Sigmoid colon (tissue), 7 donors: ENCODE measurements around the gene PDE11A. TPM values are rescaled to one million over a fixed set of nuclear protein-coding genes. Genes with fewer than 3 reads are reported as not detected.

Experiments used
- DNase-seq: peaks from one replicate; pipeline ENCODE4 v3.0.0-alpha.2; 2019
- H3K27ac ChIP-seq, 4 donors: fragments of 200-600 bp; sonication (generic); one replicate each; pipeline ENCODE4 v1.5.1; 2016 to 2019; ENCODE audit warnings: mild to moderate bottlenecking in 1 of 4
- H3K27me3 ChIP-seq, 3 donors: fragments of 200-600 bp; sonication (generic); one replicate each; pipeline ENCODE4 v1.5.1; 2019; ENCODE audit warnings: mild to moderate bottlenecking in 1 of 3
- H3K36me3 ChIP-seq, 4 donors: fragments of 200-600 bp; sonication (generic); one replicate each; pipeline ENCODE4 v1.5.1; 2016 to 2019
- H3K4me1 ChIP-seq, 4 donors: fragments of 200-600 bp; sonication (generic); one replicate each; pipeline ENCODE4 v1.5.1; 2017 to 2019
- H3K4me3 ChIP-seq, 4 donors: fragments of 200-600 bp; sonication (generic); one replicate each; pipeline ENCODE4 v1.5.1; 2017 to 2019; ENCODE audit warnings: mild to moderate bottlenecking in 2 of 4, moderate library complexity in 1 of 4
- H3K9me3 ChIP-seq, 4 donors: fragments of 200-600 bp in 3 of 4; sonication (generic) in 3 of 4; one replicate each; pipeline versions ENCODE4 v1.5.1 to v1.6.1; 2013 to 2019
- CTCF ChIP-seq, 4 experiments: fragments of 450-650 bp in 3 of 4; fragments of 200-600 bp in 1 of 4; IDR thresholded peaks; one replicate each; pipeline ENCODE4 v1.5.1; 2016 to 2019; ENCODE audit warnings: antibody characterized with exemption in 4 of 4, mild to moderate bottlenecking in 3 of 4, moderate library complexity in 2 of 4
- EP300 ChIP-seq, 4 donors: sonication (generic); formaldehyde crosslinking; IDR thresholded peaks; one replicate each; pipeline ENCODE4 v1.6.1; 2017; ENCODE audit warnings: antibody characterized with exemption in 4 of 4
- POLR2A ChIP-seq, 2 donors: fragments of 450-650 bp; IDR thresholded peaks; one replicate each; pipeline ENCODE4 v1.6.1; 2016; ENCODE audit warnings: antibody characterized with exemption in 2 of 2, mild to moderate bottlenecking in 2 of 2, moderate library complexity in 2 of 2
- POLR2AphosphoS5 ChIP-seq, 4 donors: sonication (generic); formaldehyde crosslinking; IDR thresholded peaks; one replicate each; pipeline ENCODE4 v1.6.1; 2017; ENCODE audit warnings: antibody characterized with exemption in 4 of 4
- WGBS, 2 donors: extraction: QIAGEN DNeasy Blood & Tissue Kit; methylation state at CpG; one replicate each; pipeline ENCODE4 v1.1.7; 2013; 5-methylcytosine and 5-hydroxymethylcytosine counted together
- intact Hi-C: fragments of 100-400 bp; cut with DNase I; formaldehyde crosslinking; loops from one replicate; pipeline ENCODE4 v1.15.1; 2023
- polyA plus RNA-seq, 3 donors: library from polyadenylated mRNA; stranded (reverse); fragments of 200-250 nt; gene quantifications; one replicate each; pipeline ENCODE4 v1.2.3, GENCODE V29; 2013
- total RNA-seq, 4 donors: library from RNA; depleted of rRNA; stranded (reverse); fragments of >200 nt; gene quantifications; one replicate each; pipeline ENCODE4 v1.1.0, GENCODE V29; 2016
- donor health status: healthy with polysubstance abuse.
- donor health status: Bipolar disorder and iron deficiency.
- donor health status: healthy.

Gene PDE11A
- total and polyA plus RNA-seq, 7 donors: 0.57 to 16.8 (median 4.3) TPM; not detected in 2

- Histone ChIP-seq H3K9me3 (peaks cover 0 to 6% (median 0%) of the 10 kb centered on the region in 4 donors), H3K4me1 (no peaks in the 10 kb centered on the region), H3K36me3 (no peaks in the 10 kb centered on the region), H3K27ac (no peak overlapping the region), H3K4me3 (no peak overlapping the region), H3K27me3 (no peaks in the 10 kb centered on the region)
- intact Hi-C loops: no loop called here
- DNase-seq: no peak
- 90 to 92% methylated on average over 1 of the region's 1 CpG for WGBS, 2 donors
- TF ChIP-seq POLR2AphosphoS5 (IDR thresholded peaks at IDR 0.05): no peak
- no peak for TF ChIP-seq EP300 (IDR thresholded peaks at IDR 0.05)
- TF ChIP-seq POLR2A (IDR thresholded peaks at IDR 0.05): no peak
- TF ChIP-seq CTCF (IDR thresholded peaks at IDR 0.05): no peak
These were observed 241.6 kb downstream of the PDE11A start for GRCh38 chr2:177830881-177831386.

GRCh38 chr2:177828557-177828956 is 244.0 kb downstream of the PDE11A start:
- WGBS, 2 donors: 88 to 93% methylated on average over 1 of the region's 1 CpG
- no peak for DNase-seq
- intact Hi-C loops: no loop called here
- TF ChIP-seq EP300 (IDR thresholded peaks at IDR 0.05) (no peak), POLR2AphosphoS5 (IDR thresholded peaks at IDR 0.05) (no peak), POLR2A (IDR thresholded peaks at IDR 0.05) (no peak), CTCF (IDR thresholded peaks at IDR 0.05) (no peak)
- Histone ChIP-seq H3K27me3 (no peaks in the 10 kb centered on the region), H3K27ac (no peak overlapping the region), H3K36me3 (no peaks in the 10 kb centered on the region), H3K9me3 (peaks cover 0 to under 1% (median 0%) of the 10 kb centered on the region in 4 donors), H3K4me1 (no peaks in the 10 kb centered on the region), H3K4me3 (no peak overlapping the region)

- H3K9me3 ChIP-seq: no peaks in the 10 kb centered on the region
- no peaks in the 10 kb centered on the region for H3K36me3 ChIP-seq
- no peak overlapping the region for H3K27ac ChIP-seq
- 94 to 95% methylated on average over 2 of the region's 2 CpGs for WGBS, 2 donors
- no peak overlapping the region for H3K4me3 ChIP-seq
- TF ChIP-seq POLR2AphosphoS5 (IDR thresholded peaks at IDR 0.05) (no peak), CTCF (IDR thresholded peaks at IDR 0.05) (no peak), POLR2A (IDR thresholded peaks at IDR 0.05) (no peak), EP300 (IDR thresholded peaks at IDR 0.05) (no peak)
- no peaks in the 10 kb centered on the region for H3K27me3 ChIP-seq
- DNase-seq: no peak
- no peaks in the 10 kb centered on the region for H3K4me1 ChIP-seq
- intact Hi-C loops: no loop called here
These were observed 245.7 kb downstream of the PDE11A start for GRCh38 chr2:177826897-177827296.

GRCh38 chr2:177822941-177823340 is 249.6 kb downstream of the PDE11A start:
- H3K27me3 ChIP-seq: no peaks in the 10 kb centered on the region
- no peak for DNase-seq
- H3K4me3 ChIP-seq: no peak overlapping the region
- peaks cover 0 to 22% (median 13%) of the 10 kb centered on the region in 4 donors for H3K4me1 ChIP-seq
- H3K36me3 ChIP-seq: no peaks in the 10 kb centered on the region
- 86 to 89% methylated on average over 3 of the region's 3 CpGs for WGBS, 2 donors
- no peaks in the 10 kb centered on the region for H3K9me3 ChIP-seq
- TF ChIP-seq POLR2AphosphoS5 (IDR thresholded peaks at IDR 0.05) (no peak), EP300 (IDR thresholded peaks at IDR 0.05) (no peak), CTCF (IDR thresholded peaks at IDR 0.05) (no peak), POLR2A (IDR thresholded peaks at IDR 0.05) (no peak)
- intact Hi-C loops: no loop called here
- H3K27ac ChIP-seq: no peak overlapping the region

GRCh38 chr2:177818412-177818811 is 254.2 kb downstream of the PDE11A start:
- intact Hi-C loops: no loop called here
- Histone ChIP-seq H3K4me3 (no peak overlapping the region), H3K4me1 (peaks cover 0 to 36% (median 14%) of the 10 kb centered on the region in 4 donors), H3K27me3 (no peaks in the 10 kb centered on the region), H3K9me3 (no peaks in the 10 kb centered on the region), H3K36me3 (no peaks in the 10 kb centered on the region), H3K27ac (peak overlapping the region in 2 of 4 donors; percentile 48 to 53)
- WGBS, 2 donors: 12 to 54% methylated on average over 1 of the region's 1 CpG
- DNase-seq: no peak
- no peak for TF ChIP-seq CTCF (IDR thresholded peaks at IDR 0.05)
- peak in 2 of 4 donors; percentile 32 to 61 for TF ChIP-seq EP300 (IDR thresholded peaks at IDR 0.05)
- peak in 3 of 4 donors; percentile 21 to 82 (median 65) for TF ChIP-seq POLR2AphosphoS5 (IDR thresholded peaks at IDR 0.05)
- TF ChIP-seq POLR2A (IDR thresholded peaks at IDR 0.05): no peak
